Trophoblast cell (in vitro differentiated cells and primary cell): Measurements from ENCODE around the gene SATB1.
A peak's percentile ranks its signal among the peaks of the same experiment; 100 is the strongest.

Experiments
- DNase-seq, 2 donors: peaks; one replicate each; pipeline ENCODE4 v3.0.0-alpha.2; 2016
- H2AFZ ChIP-seq: 2 replicates; pipeline ENCODE4 v1.6.1; 2013; ENCODE audit warnings: low read length, moderate library complexity, mild to moderate bottlenecking; ENCODE audit not compliant: insufficient read depth, poor library complexity
- H2AK5ac ChIP-seq: 2 replicates; pipeline ENCODE4 v1.6.1; 2013; ENCODE audit warnings: mild to moderate bottlenecking, low read length
- H2BK120ac ChIP-seq: 2 replicates; pipeline ENCODE4 v1.6.1; 2013; ENCODE audit warnings: low read length, mild to moderate bottlenecking, moderate library complexity; ENCODE audit not compliant: insufficient read depth, poor library complexity
- H2BK12ac ChIP-seq: 2 replicates; pipeline ENCODE4 v1.6.1; 2013; ENCODE audit warnings: mild to moderate bottlenecking, low read length, moderate library complexity
- H2BK5ac ChIP-seq: 2 replicates; pipeline ENCODE4 v1.6.1; 2013; ENCODE audit warnings: low read length, low read depth, moderate library complexity, mild to moderate bottlenecking; ENCODE audit not compliant: poor library complexity
- H3K14ac ChIP-seq: 2 replicates; pipeline ENCODE4 v1.6.1; 2013; ENCODE audit warnings: mild to moderate bottlenecking, low read length
- H3K18ac ChIP-seq: 2 replicates; pipeline ENCODE4 v1.6.1; 2013; ENCODE audit warnings: mild to moderate bottlenecking, low read length
- H3K23ac ChIP-seq: 2 replicates; pipeline ENCODE4 v1.6.1; 2013; ENCODE audit warnings: low read length
- H3K27ac ChIP-seq: 2 replicates; pipeline ENCODE4 v1.5.1; 2013; ENCODE audit warnings: low read depth, mild to moderate bottlenecking, inconsistent platforms, low read length, moderate library complexity
- H3K27me3 ChIP-seq: 2 replicates; pipeline ENCODE4 v1.6.1; 2013; ENCODE audit warnings: inconsistent platforms, mild to moderate bottlenecking, low read length, moderate library complexity; ENCODE audit not compliant: insufficient read depth
- H3K36me3 ChIP-seq, 2 experiments: 1 replicate in 1 of 2; 2 replicates in 1 of 2; pipeline ENCODE4 v1.6.1; 2013; ENCODE audit warnings: low read length in 2 of 2, mild to moderate bottlenecking in 2 of 2, moderate library complexity in 1 of 2; ENCODE audit not compliant: insufficient read depth in 2 of 2, control insufficient read depth in 1 of 2
- H3K4ac ChIP-seq: 2 replicates; pipeline ENCODE4 v1.6.1; 2013; ENCODE audit warnings: low read depth, mild to moderate bottlenecking, low read length, moderate library complexity
- H3K4me1 ChIP-seq, 2 experiments: 1 replicate in 1 of 2; 2 replicates in 1 of 2; pipeline ENCODE4 v1.6.1; 2013; ENCODE audit warnings: low read length in 2 of 2, mild to moderate bottlenecking in 2 of 2, moderate library complexity in 1 of 2; ENCODE audit not compliant: insufficient read depth in 2 of 2, control insufficient read depth in 1 of 2
- H3K4me2 ChIP-seq: 2 replicates; pipeline ENCODE4 v1.6.1; 2013; ENCODE audit warnings: inconsistent platforms, mild to moderate bottlenecking, low read length, moderate library complexity
- H3K4me3 ChIP-seq: 2 replicates; pipeline ENCODE4 v1.5.1; 2013; ENCODE audit warnings: mild to moderate bottlenecking, low read depth, low read length, inconsistent platforms
- H3K79me1 ChIP-seq: one replicate; pipeline ENCODE4 v1.6.1; 2013; ENCODE audit warnings: low read length
- H3K79me2 ChIP-seq: 2 replicates; pipeline ENCODE4 v1.6.1; 2013; ENCODE audit warnings: low read length, mild to moderate bottlenecking; ENCODE audit not compliant: control insufficient read depth, insufficient read depth, poor library complexity
- H3K9ac ChIP-seq: 2 replicates; pipeline ENCODE4 v1.6.1; 2013; ENCODE audit warnings: mild to moderate bottlenecking, low read length
- H3K9me3 ChIP-seq: 2 replicates; pipeline ENCODE4 v1.6.1; 2013; ENCODE audit warnings: low read depth, mild to moderate bottlenecking, control low read depth, inconsistent platforms, low read length; ENCODE audit not compliant: insufficient read depth
- H4K12ac ChIP-seq: 2 replicates; pipeline ENCODE4 v1.6.1; 2013; ENCODE audit warnings: low read depth, mild to moderate bottlenecking, low read length, moderate library complexity
- H4K8ac ChIP-seq: 2 replicates; pipeline ENCODE4 v1.6.1; 2013; ENCODE audit warnings: low read depth, mild to moderate bottlenecking, low read length, moderate library complexity
- H4K91ac ChIP-seq: one replicate; pipeline ENCODE4 v1.6.1; 2013; ENCODE audit warnings: low read depth, mild to moderate bottlenecking, low read length, moderate library complexity
- WGBS: extraction: QIAGEN DNeasy Blood & Tissue Kit; methylation state at CpG from one replicate; pipeline ENCODE4 v1.1.7; 2013; ENCODE audit warnings: missing lambda C conversion rate; ENCODE audit not compliant: insufficient read length, insufficient coverage; ENCODE audit errors: extremely low coverage; 5-methylcytosine and 5-hydroxymethylcytosine counted together

The SATB1 gene

DNA sequence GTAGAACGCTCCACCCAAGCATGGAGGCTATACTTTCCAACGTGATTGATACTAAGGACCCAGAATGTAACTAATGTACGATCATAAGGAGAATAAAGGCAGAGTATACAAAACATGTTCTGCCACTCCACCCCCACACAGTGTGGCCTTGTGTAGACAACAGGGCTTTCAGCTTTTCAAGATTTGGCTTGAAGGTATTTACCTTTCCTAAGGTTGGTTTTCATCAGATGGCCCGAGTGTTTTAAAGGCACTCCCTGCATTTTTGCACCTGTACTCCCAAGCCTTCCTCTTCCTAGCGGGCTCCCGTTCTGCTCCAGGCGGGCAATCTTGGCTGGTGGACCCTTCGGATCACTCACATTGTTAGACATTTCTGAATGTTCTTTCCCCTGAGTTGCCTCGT, 4.6 kb downstream of the SATB1 start:
- H2BK12ac ChIP-seq, result no peak overlapping the region
- H3K18ac ChIP-seq, result no peak overlapping the region
- no peak overlapping the region for H3K4me3 ChIP-seq
- H4K12ac ChIP-seq, result no peak overlapping the region
- H3K79me2 ChIP-seq, result peaks cover 6% of the 10 kb centered on the region
- no peak overlapping the region for H3K14ac ChIP-seq
- no peak overlapping the region for H2BK5ac ChIP-seq
- H3K27me3 ChIP-seq, result no peaks in the 10 kb centered on the region
- H3K4me1 ChIP-seq, result peaks cover 0 to 1% of the 10 kb centered on the region in 2 experiments
- no peak overlapping the region for H2BK120ac ChIP-seq
- H3K9ac ChIP-seq, result no peak overlapping the region
- no peak for DNase-seq
- H3K23ac ChIP-seq, result no peak overlapping the region
- no peak overlapping the region for H4K91ac ChIP-seq
- WGBS, result no CpG with 5 or more reads among the region's 9 CpGs
- no peak overlapping the region for H4K8ac ChIP-seq
- H3K27ac ChIP-seq, result no peak overlapping the region
- peaks cover 13% of the 10 kb centered on the region for H3K79me1 ChIP-seq
- H3K9me3 ChIP-seq, result peaks cover 2% of the 10 kb centered on the region
- no peak overlapping the region for H3K4ac ChIP-seq
- H2AK5ac ChIP-seq, result no peak overlapping the region
- no peak overlapping the region for H3K4me2 ChIP-seq
- H2AFZ ChIP-seq, result no peak overlapping the region
- H3K36me3 ChIP-seq, result no peaks in the 10 kb centered on the region

GRCh38 chr3:18419232-18419631, 5.9 kb downstream of the SATB1 start:
- no peaks in the 10 kb centered on the region for H3K9me3 ChIP-seq
- no peak overlapping the region for H4K8ac ChIP-seq
- H3K27ac ChIP-seq, result no peak overlapping the region
- peak overlapping the region; percentile 39 for H3K4me2 ChIP-seq
- no peak overlapping the region for H3K23ac ChIP-seq
- peaks cover 1% of the 10 kb centered on the region for H3K79me1 ChIP-seq
- no peak overlapping the region for H3K4me3 ChIP-seq
- H2AFZ ChIP-seq, result no peak overlapping the region
- no peak for DNase-seq
- no peak overlapping the region for H4K12ac ChIP-seq
- H3K4ac ChIP-seq, result no peak overlapping the region
- no peak overlapping the region for H3K14ac ChIP-seq
- H3K18ac ChIP-seq, result no peak overlapping the region
- H3K27me3 ChIP-seq, result no peaks in the 10 kb centered on the region
- WGBS, result no CpG with 5 or more reads among the region's 4 CpGs
- no peak overlapping the region for H2BK120ac ChIP-seq
- H3K79me2 ChIP-seq, result peaks cover under 1% of the 10 kb centered on the region
- no peak overlapping the region for H3K9ac ChIP-seq
- no peaks in the 10 kb centered on the region for H3K36me3 ChIP-seq
- no peak overlapping the region for H2BK12ac ChIP-seq
- H4K91ac ChIP-seq, result no peak overlapping the region
- H2AK5ac ChIP-seq, result no peak overlapping the region
- peaks cover 0 to 1% of the 10 kb centered on the region in 2 experiments for H3K4me1 ChIP-seq
- H2BK5ac ChIP-seq, result no peak overlapping the region

DNA sequence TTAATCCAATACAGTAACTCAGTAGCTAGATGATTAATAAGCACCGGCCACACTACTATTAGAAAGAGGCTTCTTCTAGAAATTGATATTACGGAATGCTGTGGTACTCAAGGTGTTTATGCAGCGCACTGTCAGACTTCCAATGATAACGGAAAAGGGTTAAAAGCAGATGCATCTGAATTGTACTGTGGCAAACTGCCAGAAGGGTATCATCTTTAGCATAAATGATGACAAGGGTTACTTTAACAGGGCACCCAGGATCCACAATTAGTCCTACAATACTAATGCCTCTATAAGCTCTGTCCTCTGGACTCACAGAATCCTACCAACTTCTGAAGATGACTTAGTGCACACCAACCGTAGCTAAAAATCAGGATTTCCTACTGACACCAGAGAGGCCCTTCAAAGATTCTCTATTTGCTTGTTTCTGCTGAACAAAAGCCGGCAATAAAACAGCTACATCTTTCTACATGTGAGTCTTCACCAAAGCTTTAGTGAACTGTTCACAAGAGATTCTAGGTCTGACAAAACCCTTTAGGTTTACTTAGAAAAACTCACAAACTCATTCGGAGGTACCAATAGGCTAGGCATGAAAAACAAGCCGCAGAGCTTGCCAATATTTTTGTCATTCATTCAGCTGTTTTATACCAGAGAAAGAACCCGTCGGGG, 7.1 kb downstream of the SATB1 start:
- Histone ChIP-seq H4K12ac (no peak overlapping the region), H3K4me3 (no peak overlapping the region), H2BK12ac (no peak overlapping the region), H2AK5ac (no peak overlapping the region), H3K14ac (no peak overlapping the region), H4K91ac (no peak overlapping the region), H3K18ac (no peak overlapping the region), H2BK5ac (no peak overlapping the region), H2BK120ac (no peak overlapping the region), H3K4ac (no peak overlapping the region), H3K23ac (no peak overlapping the region), H3K79me1 (no peaks in the 10 kb centered on the region), H3K27me3 (no peaks in the 10 kb centered on the region), H3K9ac (no peak overlapping the region), H3K79me2 (no peaks in the 10 kb centered on the region), H3K27ac (no peak overlapping the region), H3K9me3 (no peaks in the 10 kb centered on the region), H4K8ac (no peak overlapping the region), H2AFZ (no peak overlapping the region), H3K4me1 (peaks cover 0 to 1% of the 10 kb centered on the region in 2 experiments), H3K4me2 (no peak overlapping the region), H3K36me3 (no peaks in the 10 kb centered on the region)
- WGBS, result no CpG with 5 or more reads among the region's 10 CpGs
- DNase-seq, result no peak

DNA sequence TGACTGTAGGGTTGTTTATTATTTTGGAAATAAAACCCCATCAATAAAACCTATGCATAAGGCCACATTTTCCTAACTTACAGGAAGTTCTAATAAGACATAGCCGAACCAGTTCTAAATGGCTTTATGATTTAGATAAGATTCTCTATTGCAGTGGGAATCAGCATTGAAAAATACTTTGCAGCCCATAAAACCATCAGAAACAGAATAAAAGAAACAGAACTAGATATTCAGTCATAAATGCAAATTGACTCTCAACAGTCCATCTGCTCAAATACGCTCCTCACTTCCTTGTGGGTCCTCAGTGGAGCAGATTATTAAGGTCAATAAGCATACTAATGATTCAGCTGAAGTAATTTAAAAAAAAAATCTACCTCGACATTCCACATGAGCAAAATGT, 8.8 kb downstream of the SATB1 start:
- no peak overlapping the region for H3K23ac ChIP-seq
- no peak overlapping the region for H2BK5ac ChIP-seq
- DNase-seq, result no peak
- no peak overlapping the region for H2AFZ ChIP-seq
- H3K27me3 ChIP-seq, result no peaks in the 10 kb centered on the region
- no peaks in the 10 kb centered on the region for H3K9me3 ChIP-seq
- no peak overlapping the region for H3K9ac ChIP-seq
- no peak overlapping the region for H3K4me2 ChIP-seq
- H3K4ac ChIP-seq, result no peak overlapping the region
- H2AK5ac ChIP-seq, result no peak overlapping the region
- WGBS, result no CpG with 5 or more reads among the region's 3 CpGs
- no peak overlapping the region for H4K12ac ChIP-seq
- H3K18ac ChIP-seq, result no peak overlapping the region
- peaks cover 0 to 1% of the 10 kb centered on the region in 2 experiments for H3K4me1 ChIP-seq
- H3K27ac ChIP-seq, result no peak overlapping the region
- H2BK120ac ChIP-seq, result no peak overlapping the region
- H3K79me2 ChIP-seq, result no peaks in the 10 kb centered on the region
- H4K8ac ChIP-seq, result no peak overlapping the region
- H3K14ac ChIP-seq, result no peak overlapping the region
- H3K79me1 ChIP-seq, result no peaks in the 10 kb centered on the region
- H2BK12ac ChIP-seq, result no peak overlapping the region
- no peaks in the 10 kb centered on the region for H3K36me3 ChIP-seq
- H4K91ac ChIP-seq, result no peak overlapping the region
- no peak overlapping the region for H3K4me3 ChIP-seq
